HG03175 (cell line): ENCODE measurements around the gene KDM5D.
A peak's percentile ranks its signal among the peaks of the same experiment; 100 is the strongest.

Experiments
- ATAC-seq: cut with Tn5 transposase; IDR thresholded peaks from one replicate; pipeline ENCODE4 v1.9.1; 2021; ENCODE audit warnings: mild to moderate bottlenecking, moderate library complexity; ENCODE audit not compliant: unreplicated experiment

The KDM5D gene

GRCh38 chrY:19744381-19745378 lies at the start of gene KDM5D:
KDM5D (minus strand) TSS chrY:19744726; CDS start chrY:19744534, 192 bp downstream.
- peak; percentile 79 for ATAC-seq

GRCh38 chrY:19768375-19768774 lies 23.8 kb upstream of the KDM5D start:
- no peak for ATAC-seq

- no peak for ATAC-seq
Observed at GRCh38 chrY:19743331-19743730, 1.2 kb downstream of the KDM5D start.

- ATAC-seq = no peak
Observed at GRCh38 chrY:19742153-19742552, 2.4 kb downstream of the KDM5D start.

- no peak for ATAC-seq
Observed at GRCh38 chrY:19734425-19734824, 10.1 kb downstream of the KDM5D start.

- peak; percentile 92 for ATAC-seq
Observed at GRCh38 chrY:19717950-19718349, 26.6 kb downstream of the KDM5D start.

- no peak for ATAC-seq
Observed at GRCh38 chrY:19717146-19717545, 27.4 kb downstream of the KDM5D start.

GRCh38 chrY:19715226-19715625 lies 29.3 kb downstream of the KDM5D start:
- no peak for ATAC-seq

- ATAC-seq = peak; percentile 32
Observed at GRCh38 chrY:19713430-19713829, 31.1 kb downstream of the KDM5D start.

- ATAC-seq = no peak
Observed at GRCh38 chrY:19706273-19706672, 38.3 kb downstream of the KDM5D start.

- no peak for ATAC-seq
Observed at GRCh38 chrY:19698495-19698894, 46.0 kb downstream of the KDM5D start.

- no peak for ATAC-seq
Observed at GRCh38 chrY:19680821-19681220, 63.7 kb downstream of the KDM5D start.
